Measurements from ENCODE around the gene TSPAN18.

GRCh38 chr11:44944181-44944852 lies 217.6 kb downstream of the TSPAN18 start:
- TF ChIP-seq CTCF (IDR thresholded peaks at IDR 0.05) = no peak
- TF ChIP-seq POLR2A (IDR thresholded peaks at IDR 0.05) = no peak

Measured in thyroid gland (tissue), 4 donors.